HG03469 (cell line): ENCODE data around the gene CRYGN.

Experiments
- ATAC-seq: cut with Tn5 transposase; IDR thresholded peaks from one replicate; pipeline ENCODE4 v1.9.1; 2021; ENCODE audit warnings: mild to moderate bottlenecking, moderate library complexity, moderate number of reproducible peaks; ENCODE audit not compliant: unreplicated experiment

The CRYGN gene

GRCh38 chr7:151460474-151460855 is 20.5 kb upstream of the CRYGN start:
- no peak for ATAC-seq

GRCh38 chr7:151459726-151460473 is 20.0 kb upstream of the CRYGN start:
- no peak for ATAC-seq

- no peak for ATAC-seq
Observed at GRCh38 chr7:151457534-151457933, 17.6 kb upstream of the CRYGN start.

- ATAC-seq = no peak
Observed at GRCh38 chr7:151456782-151457181, 16.8 kb upstream of the CRYGN start.

- no peak for ATAC-seq
Observed at GRCh38 chr7:151456276-151456675, 16.3 kb upstream of the CRYGN start.

GRCh38 chr7:151455690-151456089 is 15.7 kb upstream of the CRYGN start:
- ATAC-seq = no peak

- no peak for ATAC-seq
Observed at GRCh38 chr7:151454932-151455530, 15.1 kb upstream of the CRYGN start.

- ATAC-seq = no peak
Observed at GRCh38 chr7:151454305-151454704, 14.4 kb upstream of the CRYGN start.

- ATAC-seq = no peak
Observed at GRCh38 chr7:151453326-151453791, 13.4 kb upstream of the CRYGN start.

- ATAC-seq = no peak
Observed at GRCh38 chr7:151452680-151453325, 12.9 kb upstream of the CRYGN start.

GRCh38 chr7:151451626-151452571 is 12.0 kb upstream of the CRYGN start:
- no peak for ATAC-seq

- ATAC-seq = no peak
Observed at GRCh38 chr7:151451156-151451555, 11.2 kb upstream of the CRYGN start.

GRCh38 chr7:151449990-151450389 is 10.0 kb upstream of the CRYGN start:
- ATAC-seq = no peak

GRCh38 chr7:151448261-151449252 is 8.6 kb upstream of the CRYGN start:
- no peak for ATAC-seq

- ATAC-seq = no peak
Observed at GRCh38 chr7:151447901-151448260, 7.9 kb upstream of the CRYGN start.

- ATAC-seq = no peak
Observed at GRCh38 chr7:151447312-151447711, 7.4 kb upstream of the CRYGN start.

GRCh38 chr7:151446412-151446811 is 6.5 kb upstream of the CRYGN start:
- no peak for ATAC-seq

GRCh38 chr7:151444632-151445031 is 4.7 kb upstream of the CRYGN start:
- ATAC-seq = no peak

- ATAC-seq = no peak
Observed at GRCh38 chr7:151442776-151443496, 3.0 kb upstream of the CRYGN start.
